Endothelial cell of umbilical vein (primary cell): ENCODE measurements around the gene RABL3.

ENCODE experiments used
- EZH2 ChIP-seq: IDR thresholded peaks from 2 replicates; pipeline ENCODE4 v1.6.1; 2012; ENCODE audit warnings: borderline replicate concordance, low read depth, mild to moderate bottlenecking, moderate library complexity, low read length, inconsistent platforms; ENCODE audit not compliant: severe bottlenecking
- FOS ChIP-seq: IDR thresholded peaks from 2 replicates; pipeline ENCODE4 v1.6.1; 2011; ENCODE audit warnings: mild to moderate bottlenecking, low read length, moderate library complexity, borderline replicate concordance; ENCODE audit not compliant: insufficient read depth
- GATA2 ChIP-seq: IDR thresholded peaks from 2 replicates; pipeline ENCODE4 v1.7.0; 2011; ENCODE audit warnings: low read depth, mild to moderate bottlenecking, moderate library complexity, mixed read lengths, low read length; ENCODE audit not compliant: insufficient read length, insufficient read depth
- JUN ChIP-seq: IDR thresholded peaks from 2 replicates; pipeline ENCODE4 v1.6.1; 2011; ENCODE audit warnings: borderline replicate concordance, low read depth; ENCODE audit not compliant: insufficient read length, insufficient read depth
- MYC ChIP-seq: IDR thresholded peaks from one replicate; pipeline ENCODE4 v1.6.1; 2011; ENCODE audit warnings: mild to moderate bottlenecking, low read depth, low read length
- POLR2A ChIP-seq: IDR thresholded peaks from 2 replicates; pipeline ENCODE4 v1.6.1; 2012; ENCODE audit warnings: low read depth, mild to moderate bottlenecking, control low read depth, low read length
- POLR2AphosphoS5 ChIP-seq: IDR thresholded peaks from 2 replicates; pipeline ENCODE4 v1.6.1; 2012; ENCODE audit warnings: low read depth, mild to moderate bottlenecking, control low read depth, low read length, moderate library complexity; ENCODE audit not compliant: insufficient read depth
- TF ChIP-seq, protein P1 (sequence below), 2 donors: IDR thresholded peaks; 1 replicate in 1 of 2; 2 replicates in 1 of 2; pipeline ENCODE4 v1.5.1; 2011; ENCODE audit warnings: low read length in 2 of 2, mild to moderate bottlenecking in 2 of 2, moderate library complexity in 2 of 2, control low read depth in 1 of 2, inconsistent platforms in 1 of 2, low read depth in 1 of 2; ENCODE audit not compliant: insufficient read depth in 1 of 2; ENCODE audit errors: extremely low read depth in 1 of 2
- TF ChIP-seq, protein P2 (sequence below): IDR thresholded peaks from 2 replicates; pipeline ENCODE4 v1.6.1; 2011; ENCODE audit not compliant: insufficient read depth, insufficient read length

DNA sequence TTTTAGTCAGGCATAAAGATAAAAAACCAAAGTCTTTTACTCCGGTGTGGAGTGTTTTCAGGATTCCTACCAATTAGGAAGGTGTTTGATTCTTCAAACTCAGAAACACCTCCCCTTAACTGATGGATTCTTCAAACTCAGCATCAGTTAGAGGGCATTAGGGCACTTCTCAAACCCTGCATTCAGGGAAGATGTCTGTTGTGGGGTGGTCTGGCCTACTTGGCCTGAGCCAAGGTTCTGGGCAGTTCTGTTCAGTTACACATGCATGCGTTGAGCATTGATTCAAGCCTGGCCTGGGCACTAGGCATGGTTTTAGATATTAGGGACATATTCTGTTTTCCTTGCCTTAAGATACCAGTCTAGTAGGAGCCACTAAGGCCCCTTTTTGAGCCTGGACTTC lies 61.3 kb downstream of the RABL3 start:
- TF ChIP-seq, protein P1, sequence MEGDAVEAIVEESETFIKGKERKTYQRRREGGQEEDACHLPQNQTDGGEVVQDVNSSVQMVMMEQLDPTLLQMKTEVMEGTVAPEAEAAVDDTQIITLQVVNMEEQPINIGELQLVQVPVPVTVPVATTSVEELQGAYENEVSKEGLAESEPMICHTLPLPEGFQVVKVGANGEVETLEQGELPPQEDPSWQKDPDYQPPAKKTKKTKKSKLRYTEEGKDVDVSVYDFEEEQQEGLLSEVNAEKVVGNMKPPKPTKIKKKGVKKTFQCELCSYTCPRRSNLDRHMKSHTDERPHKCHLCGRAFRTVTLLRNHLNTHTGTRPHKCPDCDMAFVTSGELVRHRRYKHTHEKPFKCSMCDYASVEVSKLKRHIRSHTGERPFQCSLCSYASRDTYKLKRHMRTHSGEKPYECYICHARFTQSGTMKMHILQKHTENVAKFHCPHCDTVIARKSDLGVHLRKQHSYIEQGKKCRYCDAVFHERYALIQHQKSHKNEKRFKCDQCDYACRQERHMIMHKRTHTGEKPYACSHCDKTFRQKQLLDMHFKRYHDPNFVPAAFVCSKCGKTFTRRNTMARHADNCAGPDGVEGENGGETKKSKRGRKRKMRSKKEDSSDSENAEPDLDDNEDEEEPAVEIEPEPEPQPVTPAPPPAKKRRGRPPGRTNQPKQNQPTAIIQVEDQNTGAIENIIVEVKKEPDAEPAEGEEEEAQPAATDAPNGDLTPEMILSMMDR (IDR thresholded peaks at IDR 0.05; ENCODE audit: extremely low read depth in 1 of 2, insufficient read depth in 1 of 2, low read depth in 1 of 2, low read length in 2 of 2): no peak
- TF ChIP-seq, protein P2, sequence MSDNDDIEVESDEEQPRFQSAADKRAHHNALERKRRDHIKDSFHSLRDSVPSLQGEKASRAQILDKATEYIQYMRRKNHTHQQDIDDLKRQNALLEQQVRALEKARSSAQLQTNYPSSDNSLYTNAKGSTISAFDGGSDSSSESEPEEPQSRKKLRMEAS: no peak
- TF ChIP-seq POLR2AphosphoS5: no peak
- no peak for TF ChIP-seq POLR2A
- TF ChIP-seq EZH2: no peak
- TF ChIP-seq FOS: no peak
- no peak for TF ChIP-seq MYC
- no peak for TF ChIP-seq JUN
- TF ChIP-seq GATA2: no peak
